HS-5 (cell line): Measurements from ENCODE around the gene HOXD10.

Source experiments
- DNase-seq: peaks from one replicate; pipeline ENCODE4 v3.0.0-alpha.2; 2012; ENCODE audit warnings: low read depth

HOXD10 gene

GRCh38 chr2:176136374-176137251 is 20.0 kb downstream of the HOXD10 start:
- DNase-seq = no peak

DNA sequence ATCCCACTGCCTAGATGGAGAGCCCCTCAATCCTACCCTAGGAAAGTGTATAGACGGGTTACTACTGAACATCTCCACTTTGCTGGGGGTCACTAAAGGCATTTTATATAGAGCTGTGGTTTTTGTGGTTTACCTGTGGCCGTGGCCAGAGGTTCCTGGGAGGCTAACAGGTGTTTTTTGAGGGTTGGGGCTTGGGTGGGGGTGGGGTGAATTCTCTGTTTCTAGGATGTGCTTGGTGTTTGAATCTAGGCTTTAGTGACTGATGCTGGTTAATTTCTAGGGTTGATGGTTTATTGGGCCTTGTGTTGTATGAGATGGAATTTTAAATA is 20.6 kb downstream of the HOXD10 start:
- DNase-seq = no peak

DNA sequence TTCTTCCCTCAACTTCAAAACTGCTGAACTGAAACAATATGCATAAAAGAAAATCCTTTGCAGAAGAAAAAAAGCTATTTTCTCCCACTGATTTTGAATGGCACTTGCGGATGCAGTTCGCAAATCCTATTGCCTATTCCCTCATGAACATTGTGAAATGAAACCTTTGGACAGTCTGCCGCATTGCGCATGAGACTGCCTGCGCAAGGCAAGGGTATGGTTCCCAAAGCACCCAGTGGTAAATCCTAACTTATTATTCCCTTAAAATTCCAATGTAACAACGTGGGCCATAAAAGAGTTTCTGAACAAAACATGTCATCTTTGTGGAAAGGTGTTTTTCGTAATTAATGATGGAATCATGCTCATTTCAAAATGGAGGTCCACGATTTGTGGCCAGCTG is 21.3 kb downstream of the HOXD10 start:
- DNase-seq = no peak

- no peak for DNase-seq
Observed at GRCh38 chr2:176138526-176138922, 21.9 kb downstream of the HOXD10 start.

GRCh38 chr2:176138923-176139660 is 22.5 kb downstream of the HOXD10 start:
- DNase-seq = no peak

DNA sequence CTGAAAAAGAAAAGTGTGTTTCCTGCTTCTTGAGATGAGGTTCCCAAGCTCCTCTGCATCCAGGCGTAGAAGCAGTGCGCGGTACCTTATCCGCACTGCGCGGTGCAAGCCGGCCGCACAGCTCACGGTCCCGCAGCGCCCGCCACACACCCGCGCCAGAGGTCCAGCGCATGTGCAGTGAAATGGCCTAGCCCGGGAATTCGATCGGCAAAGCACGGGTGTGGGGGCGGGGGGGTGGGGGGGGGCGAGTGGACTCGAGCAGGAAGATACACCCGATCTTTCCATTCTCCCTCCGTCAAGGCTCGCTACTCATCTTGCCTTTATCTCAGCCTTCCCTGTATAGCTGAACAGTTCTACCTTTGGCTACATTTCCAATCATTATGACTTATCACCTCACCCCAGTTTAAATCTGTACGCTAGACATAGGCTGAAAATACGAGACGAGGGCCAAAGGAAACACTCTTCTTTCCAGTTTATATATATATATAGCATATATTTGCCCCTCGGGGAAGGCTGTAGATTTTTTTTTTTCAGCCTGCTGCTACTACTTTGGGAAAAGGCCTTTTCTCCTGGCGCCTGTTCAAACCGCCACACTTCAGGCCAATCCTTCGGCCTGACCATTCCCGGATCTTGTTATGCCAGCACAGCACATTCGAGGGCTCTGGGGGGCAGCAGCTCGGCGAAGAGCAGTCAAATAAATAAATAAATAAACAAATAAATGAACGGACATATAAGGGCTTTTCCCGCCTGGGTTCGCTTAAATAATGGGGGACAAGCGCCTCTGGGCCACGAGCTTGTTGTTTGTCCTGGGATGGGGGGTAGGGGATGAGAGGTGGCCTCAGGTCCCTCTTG is 23.3 kb downstream of the HOXD10 start:
- DNase-seq = no peak

DNA sequence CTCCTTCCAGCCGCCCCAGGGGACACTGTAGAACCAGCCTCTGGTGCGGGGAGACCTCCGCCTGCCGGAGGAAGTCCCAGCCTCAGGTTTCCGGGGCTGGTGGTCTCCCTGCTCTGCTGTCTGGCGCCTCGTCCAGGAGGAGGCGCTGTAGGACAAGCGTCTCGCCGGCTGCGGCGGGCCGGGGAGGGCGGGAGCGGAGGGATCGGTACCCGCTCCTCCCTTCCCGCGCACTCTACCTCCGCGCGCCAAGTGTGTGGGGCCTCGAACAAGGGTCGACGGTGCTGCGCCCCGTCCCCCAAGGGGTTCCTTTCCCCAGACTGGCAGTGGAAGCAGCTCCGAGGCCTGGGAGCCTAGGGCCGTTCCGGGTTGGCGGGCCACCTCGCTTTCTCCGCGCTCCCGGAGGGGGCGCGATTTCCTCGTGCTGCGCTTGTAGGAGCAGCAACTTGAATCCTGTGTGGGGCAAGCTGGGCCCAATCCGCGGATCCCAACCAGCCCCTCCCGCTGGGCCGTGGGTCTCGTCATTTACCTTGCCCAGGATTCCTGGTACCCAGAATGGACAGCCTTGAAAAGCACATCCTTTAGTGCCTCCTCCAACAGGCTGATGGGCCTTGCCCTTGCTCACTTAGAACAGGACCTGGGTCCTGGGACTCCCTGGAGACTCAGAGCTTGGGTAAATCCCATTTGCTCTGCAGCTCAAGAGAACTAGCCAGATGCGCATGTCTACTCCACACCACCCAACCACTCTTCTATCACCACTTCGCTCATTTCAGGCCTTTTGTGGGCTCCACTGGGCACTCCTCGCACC is 24.1 kb downstream of the HOXD10 start:
- DNase-seq = no peak

DNA sequence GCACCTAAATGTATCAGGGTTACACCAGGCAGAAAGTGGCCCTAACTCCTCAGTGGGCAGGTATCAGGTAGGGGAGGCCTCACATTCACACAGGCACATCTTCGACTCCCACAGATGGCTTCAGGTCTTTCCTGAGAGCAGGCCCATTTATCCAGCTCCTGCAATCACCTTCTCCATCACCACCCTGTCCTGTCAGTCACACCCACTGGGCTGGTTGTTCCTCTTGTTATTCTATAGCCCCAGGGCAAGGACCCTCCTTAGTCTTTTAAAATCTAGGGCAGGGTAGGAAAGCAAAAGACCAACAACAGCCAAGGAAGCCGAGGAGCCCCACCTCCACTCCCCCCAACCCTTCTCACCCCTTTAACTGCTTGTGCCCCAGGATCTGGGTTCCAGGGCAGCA is 25.7 kb downstream of the HOXD10 start:
- no peak for DNase-seq

GRCh38 chr2:176145085-176145969 is 28.7 kb downstream of the HOXD10 start:
- DNase-seq = no peak

GRCh38 chr2:176146101-176146500 is 29.5 kb downstream of the HOXD10 start:
- no peak for DNase-seq

DNA sequence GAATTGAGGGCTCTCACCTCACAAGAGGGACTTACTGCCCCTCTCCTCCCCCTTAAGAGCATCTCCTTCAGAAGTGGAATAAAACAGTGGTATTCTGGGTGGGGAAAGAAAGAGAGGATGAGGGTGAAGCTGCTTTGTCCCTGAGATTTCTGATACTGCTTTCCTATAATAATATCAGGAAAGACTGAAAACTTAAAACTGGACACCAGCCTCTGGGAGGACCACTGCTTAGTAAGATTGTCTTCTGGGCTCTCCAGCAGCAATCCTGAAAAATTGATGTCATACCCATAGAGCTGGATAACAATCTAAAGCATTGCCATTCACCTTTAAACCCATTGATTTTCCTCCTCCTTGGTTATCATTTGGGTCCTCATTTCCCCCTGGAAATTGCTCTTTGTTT is 30.1 kb downstream of the HOXD10 start:
- DNase-seq = no peak

DNA sequence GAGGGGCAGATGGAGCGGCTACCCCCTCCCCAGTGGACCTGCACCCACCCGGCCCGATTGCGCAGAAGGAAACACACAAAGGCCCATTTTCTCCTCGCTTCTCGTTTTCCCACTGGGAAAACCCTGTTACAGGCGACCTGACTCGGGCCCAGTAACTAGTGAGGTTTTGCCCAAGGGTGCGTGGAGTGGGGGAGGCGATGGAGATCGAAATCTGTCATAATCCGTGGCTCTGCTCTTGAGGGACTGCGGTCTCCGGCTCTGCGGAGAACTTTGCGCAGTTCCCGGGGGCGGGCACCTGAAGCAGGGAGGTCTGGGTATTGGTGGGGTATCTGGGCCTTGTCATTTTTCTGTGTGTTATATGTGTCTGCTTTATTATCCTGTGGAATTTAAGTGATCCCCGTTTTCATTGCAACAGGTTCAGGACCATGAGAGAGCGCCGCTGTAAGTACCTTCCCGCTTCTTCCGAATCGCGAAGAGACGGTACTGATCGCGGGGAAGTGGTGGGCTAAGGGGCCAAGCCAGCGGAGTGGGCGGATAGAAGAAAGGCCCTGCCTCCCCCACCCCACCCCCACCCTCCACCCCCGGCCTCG is 30.7 kb downstream of the HOXD10 start:
- DNase-seq = no peak

DNA sequence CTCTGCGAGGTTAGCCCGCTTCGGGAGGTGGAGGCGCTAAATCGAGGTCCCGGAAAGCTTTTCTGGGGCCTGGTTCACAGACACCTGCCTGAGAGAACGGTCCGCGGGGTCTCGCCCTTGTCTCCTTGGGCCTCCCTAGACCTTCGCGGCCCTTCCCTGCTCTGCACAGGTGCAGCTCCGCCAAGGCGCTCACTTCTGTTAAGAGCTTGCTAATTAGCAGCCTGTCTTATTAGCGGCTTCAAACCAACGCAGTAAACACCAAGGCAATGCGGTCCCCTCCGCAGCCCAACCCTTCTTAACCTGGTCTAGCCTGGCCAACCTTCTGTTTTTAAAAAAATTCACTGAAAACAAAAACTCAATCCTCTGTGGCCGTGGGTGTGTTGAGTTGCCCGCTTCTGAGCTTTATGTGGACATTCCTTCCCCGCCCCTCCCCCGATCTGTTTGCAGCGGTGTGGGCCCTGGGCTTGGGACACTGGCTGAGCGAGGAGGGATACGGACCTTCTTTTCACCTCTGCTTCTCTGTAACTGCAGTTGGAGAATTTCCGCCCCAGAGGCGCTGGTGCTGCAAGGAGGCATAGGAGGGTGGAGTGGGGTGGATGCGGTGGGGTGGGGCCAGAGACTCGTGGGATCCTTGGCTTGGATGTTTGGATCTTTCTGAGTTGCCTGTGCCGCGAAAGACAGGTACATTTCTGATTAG is 31.4 kb downstream of the HOXD10 start:
- DNase-seq = no peak

- no peak for DNase-seq
Observed at GRCh38 chr2:176148751-176149421, 32.3 kb downstream of the HOXD10 start.

DNA sequence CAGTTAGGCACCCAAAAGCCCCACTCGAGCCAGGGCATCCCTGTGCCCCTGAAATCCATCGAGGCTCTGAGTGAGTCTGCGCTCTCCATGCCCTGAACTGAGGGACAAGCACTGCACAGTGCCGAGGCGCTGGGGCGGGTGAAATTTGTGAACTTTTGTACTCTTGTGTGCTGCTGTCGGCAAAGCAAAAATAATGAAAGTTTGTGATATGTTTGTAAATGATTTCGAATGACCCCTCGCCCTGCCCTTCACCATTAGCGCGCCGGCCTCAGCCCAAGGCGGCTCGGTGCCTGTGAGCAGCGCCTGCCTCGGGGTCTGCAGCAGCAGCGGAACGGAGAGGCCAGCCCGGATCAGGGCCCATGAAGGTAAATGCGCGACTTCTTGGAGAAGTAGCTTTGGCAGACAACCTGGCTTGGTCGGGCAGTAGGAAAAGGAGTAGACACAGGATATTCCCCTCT is 32.9 kb downstream of the HOXD10 start:
- no peak for DNase-seq

GRCh38 chr2:176149939-176150583 is 33.5 kb downstream of the HOXD10 start:
- DNase-seq = no peak

DNA sequence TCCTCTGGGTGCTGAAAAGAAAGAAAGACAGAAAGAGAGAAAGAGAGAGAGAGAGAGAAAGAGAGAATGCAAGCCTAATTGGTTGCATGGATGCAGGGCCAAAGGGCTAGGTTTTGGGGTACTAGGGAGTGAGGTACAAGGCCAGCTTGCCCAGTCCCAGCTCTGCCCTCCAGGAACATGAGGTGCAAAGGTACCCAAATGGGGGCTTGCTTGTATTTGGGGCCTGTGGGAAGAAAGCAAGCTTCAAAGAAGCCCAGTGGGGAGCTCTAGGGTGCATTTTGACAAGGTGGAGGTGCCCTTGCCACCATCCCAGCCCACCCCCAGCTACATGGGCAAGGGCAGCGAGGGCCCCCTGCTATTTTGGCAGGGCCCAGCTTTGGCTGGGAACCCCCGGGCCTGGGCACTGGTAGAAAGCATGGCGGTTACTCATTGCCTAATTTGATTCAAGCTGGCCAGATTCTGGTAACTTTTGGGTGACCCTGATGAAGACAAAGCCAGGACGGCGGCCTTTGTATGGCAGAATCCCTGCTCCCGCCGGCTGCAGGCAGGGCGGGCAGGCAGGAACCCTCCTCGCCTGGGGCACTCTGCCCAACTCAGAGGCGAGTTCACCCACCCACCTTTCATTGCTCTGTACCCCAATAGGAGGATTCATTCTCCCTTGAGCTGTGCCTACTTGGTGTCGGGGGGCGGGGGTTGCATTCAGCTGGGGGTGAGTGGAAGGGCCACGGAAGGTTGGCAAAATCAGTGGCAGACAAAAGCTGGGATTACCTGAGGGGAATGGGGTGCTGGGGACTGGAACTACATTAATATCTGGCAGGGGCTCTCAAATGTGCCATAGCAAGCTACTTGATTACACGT is 34.2 kb downstream of the HOXD10 start:
- DNase-seq = no peak
